HG02678 (cell line): ENCODE results near the gene FLACC1.
"Not testable (repeated sequence)": the region's sequence is repeated elsewhere in the genome, so short reads cannot be mapped to it uniquely, and the experiment has no call there.

Experiments used
- ATAC-seq: cut with Tn5 transposase; IDR thresholded peaks from one replicate; pipeline ENCODE4 v1.9.1; 2021; ENCODE audit warnings: mild to moderate bottlenecking, moderate library complexity; ENCODE audit not compliant: unreplicated experiment

The FLACC1 gene

GRCh38 chr2:201257956-201258665 lies 99.0 kb downstream of the FLACC1 start:
- peak; percentile 66 for ATAC-seq

GRCh38 chr2:201257381-201257955 lies 99.7 kb downstream of the FLACC1 start:
- ATAC-seq: peak; percentile 46

- no peak for ATAC-seq
These were observed 101.1 kb downstream of the FLACC1 start for GRCh38 chr2:201256082-201256481.

- no peak for ATAC-seq
These were observed 101.6 kb downstream of the FLACC1 start for GRCh38 chr2:201255408-201256033.

- ATAC-seq: no peak
These were observed 102.9 kb downstream of the FLACC1 start for GRCh38 chr2:201254081-201254730.

GRCh38 chr2:201250741-201251140 lies 106.4 kb downstream of the FLACC1 start:
- no peak for ATAC-seq

GRCh38 chr2:201249889-201250288 lies 107.3 kb downstream of the FLACC1 start:
- ATAC-seq: no peak

- ATAC-seq: peak; percentile 37
These were observed 108.8 kb downstream of the FLACC1 start for GRCh38 chr2:201248288-201248844.

GRCh38 chr2:201246280-201246679 lies 110.9 kb downstream of the FLACC1 start:
- no peak for ATAC-seq

- no peak for ATAC-seq
These were observed 112.3 kb downstream of the FLACC1 start for GRCh38 chr2:201244829-201245228.

GRCh38 chr2:201242571-201243277 lies 114.4 kb downstream of the FLACC1 start:
- ATAC-seq: no peak

GRCh38 chr2:201239167-201239935 lies 117.8 kb downstream of the FLACC1 start:
- ATAC-seq: not testable (repeated sequence)
